ENCODE measurements around the gene SCYGR1. TPM values are rescaled to one million over a fixed set of nuclear protein-coding genes. Genes with fewer than 3 reads are reported as not detected.

The SCYGR1 gene
- total RNA-seq, 2 donors from 2014 or later, result not detected

GRCh38 chr2:227394401-227394800 is 6.7 kb upstream of the SCYGR1 start:
- no peak overlapping the region for H3K4me3 Mint-ChIP-seq
- peaks cover 9% of the 10 kb centered on the region for H3K4me1 Mint-ChIP-seq
- no peaks in the 10 kb centered on the region for H3K4me1 ChIP-seq (ENCODE audit: control insufficient read depth, insufficient read depth, low read length)
- no peak overlapping the region for H3K9ac ChIP-seq (ENCODE audit: extremely low read depth, low read length, poor library complexity, severe bottlenecking)
- H3K9me3 Mint-ChIP-seq, result no peaks in the 10 kb centered on the region
- no peaks in the 10 kb centered on the region for H3K27me3 Mint-ChIP-seq (ENCODE audit: insufficient read depth)
- H3K36me3 Mint-ChIP-seq (ENCODE audit: low read depth), result no peaks in the 10 kb centered on the region
- H3K9me3 ChIP-seq (ENCODE audit: control insufficient read depth, low read length), result no peaks in the 10 kb centered on the region
- TF ChIP-seq, protein P1, sequence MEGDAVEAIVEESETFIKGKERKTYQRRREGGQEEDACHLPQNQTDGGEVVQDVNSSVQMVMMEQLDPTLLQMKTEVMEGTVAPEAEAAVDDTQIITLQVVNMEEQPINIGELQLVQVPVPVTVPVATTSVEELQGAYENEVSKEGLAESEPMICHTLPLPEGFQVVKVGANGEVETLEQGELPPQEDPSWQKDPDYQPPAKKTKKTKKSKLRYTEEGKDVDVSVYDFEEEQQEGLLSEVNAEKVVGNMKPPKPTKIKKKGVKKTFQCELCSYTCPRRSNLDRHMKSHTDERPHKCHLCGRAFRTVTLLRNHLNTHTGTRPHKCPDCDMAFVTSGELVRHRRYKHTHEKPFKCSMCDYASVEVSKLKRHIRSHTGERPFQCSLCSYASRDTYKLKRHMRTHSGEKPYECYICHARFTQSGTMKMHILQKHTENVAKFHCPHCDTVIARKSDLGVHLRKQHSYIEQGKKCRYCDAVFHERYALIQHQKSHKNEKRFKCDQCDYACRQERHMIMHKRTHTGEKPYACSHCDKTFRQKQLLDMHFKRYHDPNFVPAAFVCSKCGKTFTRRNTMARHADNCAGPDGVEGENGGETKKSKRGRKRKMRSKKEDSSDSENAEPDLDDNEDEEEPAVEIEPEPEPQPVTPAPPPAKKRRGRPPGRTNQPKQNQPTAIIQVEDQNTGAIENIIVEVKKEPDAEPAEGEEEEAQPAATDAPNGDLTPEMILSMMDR (conservative IDR thresholded peaks at IDR 0.05), result no peak
- DNase-seq, result no peak
- no peak overlapping the region for H3K27ac Mint-ChIP-seq
- H3K27me3 ChIP-seq (ENCODE audit: control insufficient read depth, insufficient read depth, low read length, poor library complexity, severe bottlenecking), result no peaks in the 10 kb centered on the region
- no peaks in the 10 kb centered on the region for H3K36me3 ChIP-seq (ENCODE audit: control insufficient read depth, insufficient read depth, low read length)
- 60 to 68% methylated on average over 2 of the region's 2 CpGs for WGBS, 2 experiments (ENCODE audit: insufficient coverage in 1 of 2, insufficient read length in 1 of 2)
- no peak overlapping the region for H3K27ac ChIP-seq (ENCODE audit: low read depth, low read length)
- H3K4me3 ChIP-seq (ENCODE audit: low read length), result no peak overlapping the region

- no peaks in the 10 kb centered on the region for H3K27me3 Mint-ChIP-seq (ENCODE audit: insufficient read depth)
- H3K27ac ChIP-seq (ENCODE audit: low read depth, low read length), result no peak overlapping the region
- H3K4me1 ChIP-seq (ENCODE audit: control insufficient read depth, insufficient read depth, low read length), result no peaks in the 10 kb centered on the region
- H3K4me3 Mint-ChIP-seq, result no peak overlapping the region
- no peaks in the 10 kb centered on the region for H3K36me3 Mint-ChIP-seq (ENCODE audit: low read depth)
- WGBS, 2 experiments (ENCODE audit: insufficient coverage in 1 of 2, insufficient read length in 1 of 2), result 84 to 88% methylated on average over 16 to 17 of the region's 17 CpGs
- H3K27me3 ChIP-seq (ENCODE audit: control insufficient read depth, insufficient read depth, low read length, poor library complexity, severe bottlenecking), result no peaks in the 10 kb centered on the region
- H3K9ac ChIP-seq (ENCODE audit: extremely low read depth, low read length, poor library complexity, severe bottlenecking), result no peak overlapping the region
- peak; percentile 55 for DNase-seq
- no peak overlapping the region for H3K27ac Mint-ChIP-seq
- H3K4me1 Mint-ChIP-seq, result peaks cover 9% of the 10 kb centered on the region
- H3K9me3 Mint-ChIP-seq, result no peaks in the 10 kb centered on the region
- TF ChIP-seq, protein P1 (conservative IDR thresholded peaks at IDR 0.05), result no peak
- no peak overlapping the region for H3K4me3 ChIP-seq (ENCODE audit: low read length)
- no peaks in the 10 kb centered on the region for H3K36me3 ChIP-seq (ENCODE audit: control insufficient read depth, insufficient read depth, low read length)
- no peaks in the 10 kb centered on the region for H3K9me3 ChIP-seq (ENCODE audit: control insufficient read depth, low read length)
Measured at GRCh38 chr2:227390468-227391256, 2.9 kb upstream of the SCYGR1 start.

DNA sequence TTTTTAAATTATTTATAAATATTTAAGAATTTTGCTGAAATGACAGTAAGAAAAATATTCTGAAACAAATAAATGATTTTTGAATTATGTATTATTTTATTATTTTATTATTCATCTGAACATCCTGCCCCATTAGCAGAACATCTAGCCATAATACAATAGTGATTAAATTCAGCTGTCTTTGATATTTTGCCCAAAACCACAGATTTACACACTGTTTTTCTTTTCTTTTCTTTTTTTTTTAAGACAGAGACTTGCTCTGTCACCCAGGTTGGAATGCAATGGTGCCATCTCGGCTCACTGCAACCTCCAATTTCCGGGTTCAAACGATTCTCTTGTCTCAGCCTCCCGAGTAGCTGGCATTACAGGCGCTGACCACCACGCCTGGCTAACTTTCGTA is 1.9 kb upstream of the SCYGR1 start:
- Mint-ChIP-seq H3K4me3 (no peak overlapping the region), H3K4me1 (peaks cover 9% of the 10 kb centered on the region)
- no peaks in the 10 kb centered on the region for H3K36me3 ChIP-seq (ENCODE audit: control insufficient read depth, insufficient read depth, low read length)

More for the DNA sequence above, 1.9 kb upstream of the SCYGR1 start:
- no peak for DNase-seq
- no peak overlapping the region for H3K9ac ChIP-seq (ENCODE audit: extremely low read depth, low read length, poor library complexity, severe bottlenecking)
- no peaks in the 10 kb centered on the region for H3K36me3 Mint-ChIP-seq (ENCODE audit: low read depth)
- H3K27ac ChIP-seq (ENCODE audit: low read depth, low read length), result no peak overlapping the region
- H3K4me3 ChIP-seq (ENCODE audit: low read length), result no peak overlapping the region
- no peak overlapping the region for H3K27ac Mint-ChIP-seq
- no peaks in the 10 kb centered on the region for H3K9me3 ChIP-seq (ENCODE audit: control insufficient read depth, low read length)
- no peaks in the 10 kb centered on the region for H3K27me3 Mint-ChIP-seq (ENCODE audit: insufficient read depth)
- H3K9me3 Mint-ChIP-seq, result no peaks in the 10 kb centered on the region
- TF ChIP-seq, protein P1 (conservative IDR thresholded peaks at IDR 0.05), result no peak
- H3K4me1 ChIP-seq (ENCODE audit: control insufficient read depth, insufficient read depth, low read length), result no peaks in the 10 kb centered on the region
- WGBS, 2 experiments (ENCODE audit: insufficient coverage in 1 of 2, insufficient read length in 1 of 2), result 92 to 97% methylated on average over 7 of the region's 7 CpGs
- H3K27me3 ChIP-seq (ENCODE audit: control insufficient read depth, insufficient read depth, low read length, poor library complexity, severe bottlenecking), result no peaks in the 10 kb centered on the region
